Epidermal melanocyte (primary cell): ENCODE data around the gene TMEM129.

ENCODE experiments used
- DNase-seq: peaks from one replicate; pipeline ENCODE4 v3.0.0; 2011; ENCODE audit warnings: low spot score; ENCODE audit not compliant: insufficient read length

Gene TMEM129

DNA sequence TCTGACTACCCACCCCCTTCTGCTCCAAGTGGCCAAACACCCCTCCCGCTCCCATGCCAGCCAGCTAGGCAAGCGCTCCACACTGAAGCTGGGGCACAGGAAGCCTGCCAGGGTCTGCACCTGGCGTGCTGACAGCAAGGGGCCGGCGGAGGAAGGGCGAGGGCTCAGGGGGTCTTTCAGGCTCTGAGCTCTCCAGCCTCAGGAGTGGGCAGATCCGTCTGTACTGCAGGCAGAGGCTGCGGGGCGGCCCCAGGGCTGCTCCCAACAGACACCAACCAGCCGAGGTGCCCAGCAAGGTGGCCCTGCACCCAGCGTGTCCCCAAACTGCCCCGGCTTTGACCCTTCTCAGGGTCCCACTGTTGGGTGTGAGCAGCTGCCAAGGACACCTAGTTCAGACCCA, 51.9 kb downstream of the TMEM129 start:
- DNase-seq: no peak

DNA sequence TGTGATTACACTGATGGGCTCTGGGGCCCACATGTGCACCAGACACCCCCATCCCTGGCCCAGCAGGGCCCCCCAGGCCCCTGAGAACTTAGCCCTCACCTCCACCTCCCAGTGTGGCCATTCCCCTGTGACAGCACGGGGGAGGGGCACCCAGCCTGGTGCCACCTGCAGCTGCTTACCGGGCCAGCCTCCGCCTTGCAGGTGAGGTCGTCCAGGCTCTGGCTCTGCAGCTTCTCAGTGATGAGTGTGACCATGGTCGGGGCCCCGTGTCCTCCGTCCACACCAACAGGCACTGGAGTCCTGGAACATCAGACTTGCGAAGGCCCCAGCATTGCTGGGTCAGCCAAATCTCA, 52.7 kb downstream of the TMEM129 start:
- no peak for DNase-seq

- no peak for DNase-seq
Measured at GRCh38 chr4:1667273-1667672, 53.9 kb downstream of the TMEM129 start.

DNA sequence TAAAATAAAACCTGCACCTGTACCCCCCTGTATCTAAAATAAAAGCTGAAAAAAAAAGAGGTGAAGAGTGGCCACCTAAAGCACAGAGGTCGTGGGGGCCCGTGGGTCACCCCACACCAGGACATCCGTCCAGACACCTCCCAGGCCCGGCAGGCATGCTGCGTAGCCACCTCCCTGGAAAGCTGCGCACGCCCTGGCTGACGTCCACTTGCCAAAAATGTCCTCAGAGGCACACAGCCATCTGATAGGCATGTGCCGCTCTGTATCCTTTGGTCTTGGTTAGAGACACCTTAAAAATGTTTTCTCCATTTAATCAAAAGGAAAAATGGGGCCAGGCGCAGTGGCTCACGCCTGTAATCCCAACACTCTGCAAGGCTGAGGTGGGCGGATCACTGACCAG, 54.7 kb downstream of the TMEM129 start:
- no peak for DNase-seq
